Hematopoietic multipotent progenitor cell treated with erythropoietin and hydrocortisone succinate and interleukin-3 and kit ligand, for 15 days (in vitro differentiated cells): ENCODE results near the gene SELENOO.

ENCODE experiments used
- DNase-seq: peaks from one replicate; pipeline ENCODE4 v3.0.0-alpha.2; 2015; ENCODE audit warnings: low spot score

Gene SELENOO

DNA sequence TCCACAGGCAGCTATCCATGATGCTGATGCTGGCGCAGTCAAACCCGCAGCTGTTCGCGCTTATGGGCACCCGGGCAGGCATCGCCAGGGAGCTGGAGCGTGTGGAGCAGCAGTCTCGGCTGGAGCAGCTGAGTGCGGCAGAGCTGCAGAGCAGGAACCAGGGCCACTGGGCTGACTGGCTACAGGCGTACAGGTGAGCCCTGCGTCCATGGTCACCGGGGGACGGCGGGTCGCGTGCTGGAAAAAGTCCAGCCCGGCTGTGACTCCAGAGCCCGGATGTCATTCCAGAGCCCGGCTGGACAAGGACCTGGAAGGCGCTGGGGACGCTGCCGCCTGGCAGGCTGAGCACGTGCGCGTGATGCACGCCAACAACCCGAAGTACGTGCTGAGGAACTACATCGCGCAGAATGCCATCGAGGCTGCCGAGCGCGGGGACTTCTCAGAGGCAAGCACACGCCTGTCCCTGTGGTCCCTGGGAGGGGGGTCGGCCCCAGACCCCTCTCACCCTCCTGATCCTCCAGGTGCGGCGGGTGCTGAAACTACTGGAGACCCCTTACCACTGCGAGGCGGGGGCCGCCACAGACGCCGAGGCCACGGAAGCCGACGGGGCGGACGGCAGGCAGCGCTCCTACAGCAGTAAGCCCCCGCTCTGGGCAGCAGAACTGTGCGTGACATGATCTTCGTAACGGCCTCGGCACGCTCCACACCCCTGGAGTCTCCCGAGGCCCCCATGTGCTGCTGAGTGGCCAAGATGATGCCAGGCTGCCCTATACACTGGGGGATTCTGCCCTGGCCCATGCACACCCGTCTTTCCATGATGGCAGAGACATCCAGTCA, 16.1 kb downstream of the SELENOO start:
- no peak for DNase-seq

DNA sequence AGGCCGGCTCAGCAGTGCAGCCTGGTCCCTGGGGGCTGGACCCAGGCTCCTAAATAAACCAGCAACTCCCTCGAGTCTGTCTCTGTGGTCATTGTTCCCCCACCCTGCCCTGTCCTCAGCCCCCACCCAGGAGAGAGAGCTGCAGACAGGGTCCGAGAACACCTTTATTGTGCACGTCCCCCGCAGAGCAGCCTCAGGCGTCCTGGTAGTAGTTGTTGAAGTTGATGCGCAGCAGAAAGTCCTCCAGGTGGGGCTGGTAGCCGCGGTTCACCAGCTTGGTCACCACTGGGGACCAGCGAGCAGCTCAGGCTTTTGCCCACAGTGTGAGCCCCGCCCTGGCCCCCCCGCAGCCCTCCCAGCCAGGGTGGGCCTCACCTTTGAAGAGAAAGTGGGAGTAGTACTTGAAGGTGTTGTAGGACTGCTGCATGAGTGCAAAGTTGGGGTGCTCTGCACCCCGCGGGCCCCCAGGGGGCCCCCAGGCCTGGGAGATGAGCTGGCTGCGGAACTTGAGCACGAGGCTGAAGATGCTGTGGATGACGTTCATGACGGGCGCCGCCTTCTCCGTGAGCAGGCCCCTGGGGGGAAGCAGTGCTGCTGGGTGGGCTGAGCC, 16.8 kb downstream of the SELENOO start:
- DNase-seq: no peak

DNA sequence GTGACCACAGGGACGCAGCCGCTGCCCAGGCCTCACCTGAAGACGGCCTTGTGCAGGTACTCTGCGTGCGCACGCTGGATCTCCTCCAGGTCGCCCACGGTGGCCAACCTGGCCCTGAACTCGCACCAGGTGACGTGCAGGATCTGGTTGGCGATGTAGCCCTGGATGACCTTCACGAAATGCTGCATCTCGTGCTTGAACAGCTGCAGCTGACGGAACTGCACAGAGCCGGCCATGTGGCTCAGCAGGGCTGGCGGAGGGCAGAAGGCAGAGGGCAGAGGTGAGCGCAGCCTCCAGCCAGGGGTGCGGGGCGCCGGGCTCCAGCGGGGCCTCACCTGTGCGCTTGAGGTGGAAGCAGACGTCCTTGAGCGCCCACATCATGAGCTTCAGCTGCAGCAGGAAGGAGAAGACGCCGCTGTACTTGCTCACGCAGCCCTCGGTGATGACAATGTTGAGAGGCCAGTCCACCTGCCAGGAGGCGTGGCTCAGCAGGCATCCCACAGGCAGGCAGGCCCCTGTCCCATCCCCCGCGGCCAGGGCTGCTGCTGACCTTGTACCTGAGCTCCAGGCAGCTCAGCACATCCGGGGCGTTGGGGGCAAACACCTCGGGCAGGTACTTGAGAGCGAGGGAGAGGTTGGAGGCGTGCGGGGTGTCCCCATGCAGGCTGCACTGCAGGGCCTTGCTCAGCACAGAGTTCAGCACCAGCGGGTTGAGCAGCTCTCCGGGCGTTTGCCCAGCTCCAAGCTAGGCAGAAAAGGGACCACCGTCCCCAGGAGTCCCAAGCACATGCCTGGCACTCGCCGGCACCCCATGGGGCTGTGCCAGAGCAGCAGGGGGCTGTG, 17.6 kb downstream of the SELENOO start:
- no peak for DNase-seq

DNA sequence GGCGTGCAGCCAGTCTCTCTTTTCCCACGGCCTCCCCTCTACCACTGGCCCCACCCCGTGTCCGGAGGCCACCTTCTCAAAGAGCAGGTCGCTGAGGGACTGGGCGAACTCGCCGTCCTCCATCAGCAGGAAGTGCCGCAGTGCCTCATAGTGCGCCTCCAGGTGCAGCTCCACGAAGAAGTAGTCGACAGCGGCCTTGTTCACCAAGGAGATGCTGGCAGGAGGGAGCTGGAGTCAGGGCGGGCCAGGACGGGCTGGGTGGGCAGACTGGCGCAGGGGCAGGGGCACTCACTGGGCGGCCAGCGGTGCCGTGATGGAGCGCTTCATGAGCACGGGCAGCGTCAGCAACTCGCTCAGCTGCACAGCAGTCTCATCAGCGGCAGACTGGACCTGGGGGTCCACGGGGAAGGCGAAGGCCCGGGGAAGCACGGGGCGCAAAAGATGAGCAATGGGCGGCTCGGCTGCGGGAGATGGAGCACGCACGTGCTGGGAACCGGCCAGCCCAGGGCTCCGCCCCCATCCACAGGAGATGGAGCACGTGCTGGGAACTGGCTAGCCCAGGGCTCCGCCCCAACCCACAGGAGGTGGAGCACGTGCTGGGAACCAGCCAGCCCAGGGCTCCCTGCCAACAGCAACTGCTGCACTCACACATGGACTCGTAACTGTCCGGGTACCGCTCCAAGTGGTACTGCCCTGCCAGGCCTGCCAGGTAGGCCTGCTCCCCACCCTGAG, 18.4 kb downstream of the SELENOO start:
- peak; percentile 80 for DNase-seq

DNA sequence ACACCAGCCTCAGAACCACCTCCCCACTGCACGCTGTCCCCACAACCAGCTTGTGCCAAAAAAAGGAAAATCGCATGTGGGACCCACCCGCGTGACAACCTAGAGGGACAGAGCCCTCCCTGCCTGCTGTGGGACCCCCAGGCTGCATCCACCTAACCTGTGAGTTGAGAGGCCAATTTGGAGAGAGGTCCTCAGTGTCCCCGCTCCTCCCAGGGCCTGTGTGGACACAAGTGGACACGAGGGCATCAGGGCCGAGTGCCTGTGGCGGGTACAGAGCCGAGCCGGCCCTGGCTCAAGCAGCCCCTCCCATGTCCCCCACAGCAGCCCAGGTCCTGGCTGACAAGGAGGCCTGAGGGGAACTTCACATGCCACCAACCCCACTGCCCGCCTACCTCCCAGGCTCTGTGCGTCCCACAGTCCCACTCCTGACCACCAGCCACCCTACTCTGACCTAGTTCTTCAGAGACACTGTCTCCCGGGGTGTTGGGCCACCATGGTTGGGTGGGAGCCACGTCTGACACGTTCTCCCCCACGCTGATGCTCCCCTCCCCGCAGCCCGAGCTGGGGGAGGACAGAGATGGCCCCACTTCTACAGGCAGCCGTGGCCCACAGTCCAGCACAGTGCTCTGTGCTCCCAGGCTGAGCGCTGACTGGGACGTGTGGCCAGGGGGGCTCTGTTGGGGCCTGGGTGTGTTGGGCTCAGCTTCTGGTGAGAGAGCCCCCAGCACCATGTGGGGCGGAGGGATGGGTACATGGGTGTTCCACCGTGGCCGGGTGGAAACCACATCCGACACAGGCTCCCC, 19.2 kb downstream of the SELENOO start:
- no peak for DNase-seq

DNA sequence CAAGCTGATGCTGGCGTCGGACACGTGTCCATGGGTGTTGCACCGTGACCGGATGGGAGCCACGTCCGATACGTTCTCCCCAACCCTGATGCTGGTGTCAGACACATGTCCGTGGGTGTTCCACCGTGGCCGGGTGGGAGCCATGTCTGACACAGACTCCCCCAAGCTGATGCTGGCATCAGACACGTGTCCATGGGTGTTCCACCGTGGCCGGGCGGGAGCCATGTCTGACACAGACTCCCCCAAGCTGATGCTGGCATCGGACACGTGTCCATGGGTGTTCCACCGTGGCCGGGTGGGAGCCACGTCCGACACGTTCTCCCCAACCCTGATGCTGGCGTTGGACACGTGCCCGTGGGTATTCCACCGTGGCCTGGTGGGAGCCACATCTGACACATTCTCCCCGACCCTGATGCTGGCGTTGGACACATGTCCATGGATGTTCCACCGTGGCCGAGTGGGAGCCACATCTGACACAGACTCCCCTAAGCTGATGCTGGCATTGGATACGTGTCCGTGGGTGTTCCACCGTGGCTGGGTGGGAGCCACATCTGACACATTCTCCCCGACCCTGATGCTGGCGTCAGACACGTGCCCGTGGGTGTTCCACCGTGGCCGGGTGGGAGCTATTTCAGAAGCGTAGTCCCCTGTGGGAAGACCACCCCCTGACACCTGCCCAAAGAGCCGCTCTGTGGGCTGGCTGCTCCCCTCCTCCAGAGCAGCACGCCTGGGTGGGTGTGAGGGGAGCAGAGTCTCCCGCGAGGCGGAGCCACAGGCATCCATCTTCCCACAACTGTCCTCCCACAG, 20.0 kb downstream of the SELENOO start:
- DNase-seq: no peak

DNA sequence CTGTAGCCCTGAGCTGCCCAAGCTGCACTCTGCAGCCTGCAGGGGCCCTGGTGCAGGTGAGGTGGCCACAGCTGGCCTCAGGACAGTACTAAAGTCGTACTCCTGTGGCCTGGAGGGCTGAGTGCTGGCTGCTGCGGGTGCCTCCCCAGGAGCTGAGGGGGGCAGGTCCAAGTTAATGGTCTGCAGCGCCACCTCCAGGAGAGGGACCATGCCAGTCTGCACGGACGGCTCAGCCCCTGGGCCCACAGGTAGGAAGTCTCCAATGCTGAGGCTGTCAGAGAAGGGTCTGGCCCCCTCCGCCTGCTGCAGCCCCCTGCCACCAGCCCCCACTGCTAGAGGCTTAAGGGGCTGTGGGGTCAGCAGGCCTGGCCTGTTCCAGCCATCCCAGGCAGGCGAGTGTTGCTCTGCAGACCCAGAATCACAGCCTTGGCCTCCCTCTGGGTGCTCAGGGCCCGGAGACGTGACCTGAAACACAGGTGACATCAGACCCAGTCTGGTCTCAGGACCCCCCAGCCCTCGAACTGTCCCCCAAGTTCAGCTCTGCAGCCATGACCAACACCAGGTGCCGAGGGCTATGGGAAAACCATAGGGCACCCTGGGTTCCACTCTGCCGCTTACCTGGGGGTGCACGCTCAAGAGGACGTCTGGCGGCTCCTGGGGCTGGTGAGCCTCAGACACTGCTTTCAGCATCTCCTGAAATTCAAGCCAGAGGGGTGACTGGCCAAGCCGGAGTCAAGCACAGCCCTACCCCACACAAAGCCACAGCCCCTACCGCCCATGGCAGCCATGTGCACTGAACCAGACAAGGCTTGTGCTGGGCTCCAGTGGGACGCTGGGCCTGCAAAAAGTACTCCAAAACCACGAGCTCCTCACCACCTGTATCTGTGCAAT, 20.8 kb downstream of the SELENOO start:
- no peak for DNase-seq

DNA sequence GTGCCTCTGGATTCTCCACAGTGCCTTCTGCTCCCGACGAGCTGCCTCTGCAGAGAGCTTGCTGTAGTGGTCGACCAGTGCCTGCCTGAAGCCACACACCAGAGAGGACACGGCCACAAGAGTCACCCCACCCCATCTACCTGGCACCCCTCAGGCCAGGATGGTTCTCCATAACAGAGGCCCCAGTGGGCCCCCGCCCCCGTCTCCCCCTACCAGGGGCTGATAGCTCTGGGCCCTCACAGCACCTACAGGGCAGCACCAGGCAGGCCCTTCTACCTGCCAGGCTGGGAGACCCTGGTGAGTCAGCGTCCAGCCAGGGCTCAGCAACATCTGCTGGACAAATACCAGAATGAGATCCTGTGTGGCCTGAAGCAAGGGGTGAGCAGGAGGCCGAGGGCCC, 21.7 kb downstream of the SELENOO start:
- no peak for DNase-seq

DNA sequence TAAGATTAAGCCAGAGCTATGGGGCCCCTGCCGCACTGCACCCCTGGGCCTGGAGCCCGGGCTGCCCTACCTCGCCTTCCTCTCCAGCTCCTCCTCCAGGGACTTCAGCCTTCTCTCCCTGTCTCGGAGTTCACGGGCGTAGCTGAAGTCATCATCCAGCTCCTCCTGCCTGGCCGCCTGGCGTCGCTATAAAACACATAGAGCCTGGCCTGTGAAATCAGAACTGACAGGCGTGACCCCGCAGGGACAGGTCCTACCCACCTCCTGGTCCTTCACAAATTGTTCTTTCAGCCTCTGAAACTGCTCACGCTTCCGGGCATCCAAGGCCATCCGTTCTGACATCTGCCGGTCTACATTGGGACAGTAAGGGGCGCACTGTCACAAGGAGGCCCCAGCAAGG, 23.3 kb downstream of the SELENOO start:
- no peak for DNase-seq

DNA sequence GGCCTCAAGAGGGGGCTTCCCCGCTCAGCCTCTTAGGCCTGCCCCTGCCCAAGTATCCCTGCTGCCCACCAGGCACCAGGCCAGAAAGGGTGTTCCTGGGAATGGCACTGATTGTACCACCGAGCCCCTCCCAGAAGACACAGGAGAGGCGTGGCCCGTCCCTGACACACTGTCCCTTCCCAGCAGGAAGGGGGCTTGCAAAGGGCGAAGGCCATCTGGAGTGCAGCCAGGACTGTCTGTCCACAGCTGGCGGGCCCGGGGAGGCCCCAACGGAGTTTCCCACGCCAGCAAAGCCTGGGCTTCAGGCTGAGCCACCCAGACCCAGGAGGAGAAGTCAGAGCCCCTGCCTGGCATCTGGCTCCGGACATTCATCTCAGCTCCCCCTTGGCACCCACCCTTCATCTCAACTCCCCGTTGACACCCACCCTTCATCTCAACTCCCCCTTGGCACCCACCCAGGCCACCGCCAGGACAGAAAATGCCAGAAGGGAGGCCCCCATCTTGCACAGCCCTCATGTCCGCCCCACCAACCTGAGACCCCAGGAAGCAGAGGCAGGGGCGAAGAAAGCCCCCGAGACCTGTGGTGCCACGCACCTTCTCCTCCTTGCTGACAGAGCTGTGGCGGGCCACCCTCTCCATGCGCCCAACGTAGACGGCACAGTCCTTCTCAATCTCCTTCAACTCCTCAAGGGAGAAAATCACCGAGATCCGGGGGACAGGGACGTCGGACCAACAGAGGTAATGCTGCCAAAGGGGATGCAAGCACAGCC, 24.6 kb downstream of the SELENOO start:
- DNase-seq: no peak

DNA sequence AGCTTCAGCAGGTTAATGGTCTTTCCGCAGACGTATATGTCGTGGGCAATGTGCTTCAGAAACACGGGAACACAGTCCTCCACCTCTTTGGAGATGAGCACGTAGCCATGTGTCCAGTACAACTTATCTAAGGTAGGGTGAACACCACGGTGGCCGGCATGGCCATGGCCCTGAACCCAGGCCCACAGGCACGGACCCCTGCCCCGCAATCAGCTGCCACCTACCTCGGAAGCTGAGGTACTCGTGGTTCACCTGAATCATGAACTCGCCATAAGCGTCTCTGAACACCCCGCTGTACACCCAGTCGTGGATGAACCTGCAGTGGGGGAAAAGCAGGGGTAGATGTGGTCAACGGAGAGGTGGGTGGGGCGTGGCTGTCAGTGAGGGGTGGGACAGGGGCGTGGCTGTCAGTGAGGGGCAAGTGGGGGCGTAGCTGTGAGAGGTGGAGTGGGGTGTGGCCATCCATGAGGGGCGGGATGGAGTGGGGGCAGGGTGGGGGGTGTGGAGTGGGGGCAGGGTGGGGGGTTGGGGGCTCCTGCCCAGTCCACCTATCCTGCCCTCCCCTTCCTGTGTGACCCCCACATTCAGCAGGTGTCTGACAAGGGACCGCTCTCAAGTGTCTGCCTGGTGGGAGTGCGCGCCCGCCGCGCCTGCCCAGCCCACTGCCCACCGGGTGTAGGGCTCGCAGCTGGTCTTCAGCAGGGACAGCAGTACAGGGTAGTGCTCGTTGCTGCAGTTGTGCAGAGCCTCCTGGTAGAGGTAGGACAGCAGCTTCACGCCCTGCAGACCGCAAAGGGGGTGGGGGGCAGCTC, 25.5 kb downstream of the SELENOO start:
- DNase-seq: no peak

DNA sequence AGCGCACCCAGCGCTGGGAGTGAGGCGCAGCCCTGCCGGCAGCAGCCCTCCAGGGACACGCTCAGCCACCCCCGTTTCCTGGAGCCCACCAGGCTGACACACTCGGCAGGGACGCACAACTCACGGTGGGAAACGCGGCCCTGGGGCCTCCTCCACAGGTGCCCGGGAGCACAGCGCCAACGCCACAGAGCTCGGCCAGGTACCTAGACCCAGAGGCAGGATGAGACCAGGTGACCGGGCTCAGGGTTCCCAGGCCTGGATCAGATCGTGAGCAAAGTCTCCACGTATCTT, 26.0 kb downstream of the SELENOO start:
- DNase-seq: no peak

DNA sequence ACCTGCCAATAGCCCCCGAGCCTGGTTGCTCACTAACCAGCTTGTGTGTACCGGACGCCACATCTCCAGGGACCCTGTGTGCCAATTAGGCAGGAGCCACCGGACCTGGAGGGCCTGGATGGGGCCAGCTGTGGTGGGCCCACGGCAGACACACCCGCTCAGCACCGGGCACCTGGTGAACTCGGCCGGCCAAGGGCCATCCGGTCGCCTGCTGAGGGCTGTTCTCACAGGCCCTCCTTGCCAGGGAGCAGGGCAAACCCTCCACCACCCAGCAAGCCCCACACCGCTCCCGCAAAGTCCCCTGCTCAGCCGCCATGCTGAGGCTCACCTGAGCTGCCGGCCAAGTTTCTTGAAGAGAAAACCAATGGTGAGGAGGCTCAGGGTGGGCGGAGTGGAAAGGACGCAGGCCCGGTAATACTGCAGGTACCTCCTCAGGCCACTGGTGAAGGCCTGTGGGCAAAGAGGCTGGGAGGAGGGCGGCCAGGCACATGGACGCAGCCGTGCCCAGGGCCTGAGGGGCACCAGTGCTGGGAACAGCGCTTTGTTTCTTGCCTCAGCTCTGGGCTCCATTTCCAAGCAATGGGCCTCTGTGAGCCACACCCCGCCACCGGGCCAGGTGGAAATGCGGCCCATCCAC, 26.9 kb downstream of the SELENOO start:
- no peak for DNase-seq

DNA sequence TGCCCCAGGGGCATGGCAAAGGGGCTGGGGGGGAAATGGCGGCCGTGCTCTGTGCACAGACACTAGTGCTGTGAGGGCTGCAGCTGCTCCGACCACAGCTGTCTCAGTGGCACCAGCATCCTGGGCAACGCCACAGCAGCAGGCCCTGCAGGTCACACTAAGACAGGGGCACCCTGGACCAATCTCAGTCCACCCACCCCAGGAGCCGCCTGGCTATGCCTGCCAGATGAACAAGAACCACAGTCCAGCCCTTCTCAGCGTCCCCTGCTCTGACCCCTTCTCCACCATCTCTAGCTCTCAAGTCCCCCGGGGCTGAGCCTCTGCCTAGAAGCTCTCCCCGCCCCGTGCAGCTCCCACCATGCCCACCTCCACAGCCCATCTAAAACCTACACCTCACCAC, 27.6 kb downstream of the SELENOO start:
- no peak for DNase-seq

DNA sequence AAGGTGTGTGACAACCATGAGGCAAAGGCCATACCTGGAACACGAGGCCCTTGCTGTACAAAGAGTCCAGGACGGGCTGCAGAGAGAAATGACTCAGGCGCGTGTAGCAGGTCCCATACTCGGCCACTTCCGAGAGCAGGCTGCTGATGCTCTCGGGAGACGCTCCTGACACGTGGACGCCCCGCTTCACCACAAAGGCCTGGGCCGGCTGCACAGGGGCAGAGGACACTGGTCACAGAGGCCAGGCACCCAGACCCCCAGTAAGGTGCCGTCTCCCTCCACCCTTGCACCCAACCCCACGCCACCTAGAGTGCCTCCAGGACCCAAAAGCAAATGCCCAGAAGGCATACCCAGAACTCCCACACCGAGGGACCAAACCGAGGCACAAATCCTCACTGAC, 28.6 kb downstream of the SELENOO start:
- DNase-seq: no peak

DNA sequence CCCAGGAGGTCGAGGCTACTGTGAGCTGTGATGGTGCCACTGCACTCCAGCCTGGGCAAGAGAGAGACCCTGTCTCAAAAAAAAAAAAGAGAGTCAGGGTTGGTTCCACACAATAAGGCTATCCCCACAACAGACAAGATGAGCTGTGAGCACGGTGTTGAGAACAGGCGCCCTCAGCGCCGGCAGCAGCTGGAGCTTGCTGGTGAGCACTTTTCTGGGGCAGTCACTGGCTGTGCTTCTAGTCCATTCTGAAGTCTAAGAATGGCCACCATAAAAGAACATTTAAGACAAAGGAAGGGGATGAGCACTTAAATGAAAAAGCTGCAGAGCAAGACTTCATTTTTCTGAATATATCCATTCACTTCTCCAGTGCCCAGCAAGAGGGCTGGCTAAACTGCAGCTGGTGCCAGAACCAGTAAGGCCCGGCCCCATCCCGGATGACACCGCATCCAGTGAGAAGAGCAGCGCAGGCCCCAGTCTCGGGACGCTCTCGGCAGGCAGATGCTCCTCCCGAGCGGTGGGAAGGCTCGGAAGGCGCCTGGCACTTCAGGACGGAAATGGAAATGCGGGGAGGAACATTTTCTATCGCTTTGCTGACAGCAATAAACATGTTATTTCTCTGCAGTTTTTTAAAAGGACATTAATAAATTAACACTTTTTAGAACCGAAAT, 31.8 kb downstream of the SELENOO start:
- no peak for DNase-seq

DNA sequence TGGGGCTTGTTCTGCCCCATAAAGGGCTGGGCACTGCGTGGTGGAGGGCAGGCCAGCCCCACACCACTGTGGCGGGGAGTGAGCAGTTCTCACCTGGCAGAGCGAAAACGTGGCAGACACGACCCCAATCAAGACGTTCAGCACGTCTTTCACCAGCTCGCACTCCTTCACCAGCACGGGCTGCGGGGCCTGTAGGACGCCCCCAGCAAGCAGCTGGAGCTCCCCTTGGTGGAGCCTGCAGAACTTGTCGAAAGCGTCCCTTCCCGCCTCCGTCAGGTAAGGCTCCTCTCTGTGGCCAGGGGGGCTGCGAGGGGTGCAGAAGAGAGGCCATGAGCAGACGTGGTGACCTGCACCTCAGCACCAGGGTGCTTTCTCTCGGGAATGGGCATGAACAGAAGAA, 32.4 kb downstream of the SELENOO start:
- DNase-seq: no peak
